ENCODE measurements around the gene YKT6.

DNA sequence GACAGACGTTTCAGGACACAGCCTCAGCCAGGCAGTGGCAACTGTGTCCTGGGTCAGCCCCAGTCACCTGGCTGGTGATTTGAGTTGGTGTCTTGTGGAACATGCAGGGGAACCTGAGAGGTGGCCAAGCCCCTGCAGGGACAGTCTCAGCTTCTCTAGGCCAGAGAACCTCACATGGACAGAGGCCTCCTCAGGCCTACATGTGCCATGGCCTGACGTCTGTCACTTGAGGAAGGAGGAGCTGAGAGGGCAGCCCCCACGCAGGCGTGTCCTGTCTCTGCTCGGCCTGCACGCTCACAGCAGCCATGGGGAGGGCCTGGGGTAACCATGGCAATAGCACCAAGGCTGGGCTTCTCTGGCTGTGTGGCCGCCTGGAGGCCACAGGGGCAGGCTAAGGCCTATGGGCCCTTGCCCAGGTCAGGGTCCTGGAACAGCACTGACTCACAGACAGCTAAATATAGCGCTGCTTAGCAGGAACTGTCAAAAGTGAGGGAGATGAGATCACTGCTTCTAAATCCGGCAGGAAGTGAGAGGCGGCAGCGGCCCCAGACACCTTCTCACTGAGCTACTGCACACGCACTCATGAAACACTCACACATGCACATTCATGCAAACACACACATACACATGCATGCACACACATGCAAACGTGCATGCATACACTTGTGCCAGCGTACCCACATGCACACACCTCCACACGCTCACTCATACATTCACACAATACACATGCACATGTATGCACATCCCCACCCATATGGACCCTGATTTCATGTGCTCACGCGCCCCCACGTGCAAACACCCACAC lies 57.0 kb downstream of the YKT6 start:
- TF ChIP-seq POLR2A (IDR thresholded peaks at IDR 0.05; ENCODE audit: low read length) (no peak), GATA1 (IDR thresholded peaks at IDR 0.05; ENCODE audit: low read depth, low read length) (no peak)
